ENCODE measurements around the gene TRPC1.

GRCh38 chr3:142782616-142783015 lies 58.8 kb downstream of the TRPC1 start:
- TF ChIP-seq YY1 (IDR thresholded peaks at IDR 0.05; ENCODE audit: low read depth), result no peak
- no peak for TF ChIP-seq EGR1 (IDR thresholded peaks at IDR 0.05)
- TF ChIP-seq, protein P1, sequence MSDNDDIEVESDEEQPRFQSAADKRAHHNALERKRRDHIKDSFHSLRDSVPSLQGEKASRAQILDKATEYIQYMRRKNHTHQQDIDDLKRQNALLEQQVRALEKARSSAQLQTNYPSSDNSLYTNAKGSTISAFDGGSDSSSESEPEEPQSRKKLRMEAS (IDR thresholded peaks at IDR 0.05), result no peak
- no peak for TF ChIP-seq TAF1 (IDR thresholded peaks at IDR 0.05; ENCODE audit: low read depth)
- TF ChIP-seq CREB1 (IDR thresholded peaks at IDR 0.05; ENCODE audit: low read depth), result no peak
- TF ChIP-seq TEAD4 (IDR thresholded peaks at IDR 0.05), result no peak
- TF ChIP-seq, protein P2, sequence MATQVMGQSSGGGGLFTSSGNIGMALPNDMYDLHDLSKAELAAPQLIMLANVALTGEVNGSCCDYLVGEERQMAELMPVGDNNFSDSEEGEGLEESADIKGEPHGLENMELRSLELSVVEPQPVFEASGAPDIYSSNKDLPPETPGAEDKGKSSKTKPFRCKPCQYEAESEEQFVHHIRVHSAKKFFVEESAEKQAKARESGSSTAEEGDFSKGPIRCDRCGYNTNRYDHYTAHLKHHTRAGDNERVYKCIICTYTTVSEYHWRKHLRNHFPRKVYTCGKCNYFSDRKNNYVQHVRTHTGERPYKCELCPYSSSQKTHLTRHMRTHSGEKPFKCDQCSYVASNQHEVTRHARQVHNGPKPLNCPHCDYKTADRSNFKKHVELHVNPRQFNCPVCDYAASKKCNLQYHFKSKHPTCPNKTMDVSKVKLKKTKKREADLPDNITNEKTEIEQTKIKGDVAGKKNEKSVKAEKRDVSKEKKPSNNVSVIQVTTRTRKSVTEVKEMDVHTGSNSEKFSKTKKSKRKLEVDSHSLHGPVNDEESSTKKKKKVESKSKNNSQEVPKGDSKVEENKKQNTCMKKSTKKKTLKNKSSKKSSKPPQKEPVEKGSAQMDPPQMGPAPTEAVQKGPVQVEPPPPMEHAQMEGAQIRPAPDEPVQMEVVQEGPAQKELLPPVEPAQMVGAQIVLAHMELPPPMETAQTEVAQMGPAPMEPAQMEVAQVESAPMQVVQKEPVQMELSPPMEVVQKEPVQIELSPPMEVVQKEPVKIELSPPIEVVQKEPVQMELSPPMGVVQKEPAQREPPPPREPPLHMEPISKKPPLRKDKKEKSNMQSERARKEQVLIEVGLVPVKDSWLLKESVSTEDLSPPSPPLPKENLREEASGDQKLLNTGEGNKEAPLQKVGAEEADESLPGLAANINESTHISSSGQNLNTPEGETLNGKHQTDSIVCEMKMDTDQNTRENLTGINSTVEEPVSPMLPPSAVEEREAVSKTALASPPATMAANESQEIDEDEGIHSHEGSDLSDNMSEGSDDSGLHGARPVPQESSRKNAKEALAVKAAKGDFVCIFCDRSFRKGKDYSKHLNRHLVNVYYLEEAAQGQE (IDR thresholded peaks at IDR 0.05; ENCODE audit: low read depth), result no peak
- TF ChIP-seq EP300 (IDR thresholded peaks at IDR 0.05; ENCODE audit: borderline replicate concordance), result no peak

All from Ishikawa (cell line).